Measurements from ENCODE around the gene FNTB.

The FNTB gene

DNA sequence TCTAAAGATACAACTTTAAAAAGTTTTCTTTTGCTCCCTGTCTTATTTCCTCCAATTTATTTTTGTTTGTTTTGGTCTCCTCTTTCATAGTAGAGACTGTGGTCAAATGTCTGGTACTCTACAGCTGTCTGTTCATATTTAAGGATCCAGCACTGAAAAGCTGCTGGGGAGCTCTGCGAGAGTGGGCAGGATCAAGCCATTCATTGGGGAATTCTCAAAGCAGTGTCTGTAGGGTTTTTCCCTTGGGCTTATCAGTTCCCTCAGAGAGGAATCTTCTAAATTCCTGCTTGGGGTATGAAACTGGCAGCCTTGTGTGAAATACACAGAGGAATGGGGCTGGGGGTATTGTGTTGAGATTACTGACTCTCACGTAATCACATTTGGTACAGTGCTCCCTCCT, 52.3 kb downstream of the FNTB start:
- H3K27me3 Mint-ChIP-seq, result no peaks in the 10 kb centered on the region
- H3K9me3 Mint-ChIP-seq, result no peaks in the 10 kb centered on the region
- DNase-seq (ENCODE audit: low spot score in 2 of 2) (no peak), ATAC-seq (replicated peaks; ENCODE audit: extremely low read depth, poor library complexity, severe bottlenecking) (no peak)
- no peak overlapping the region for H3K4me3 Mint-ChIP-seq
- no peak overlapping the region for H3K27ac Mint-ChIP-seq (ENCODE audit: low read depth)
- no peaks in the 10 kb centered on the region for H3K4me1 Mint-ChIP-seq
- peaks cover 8% of the 10 kb centered on the region for H3K36me3 Mint-ChIP-seq (ENCODE audit: insufficient read depth)

GRCh38 chr14:65040666-65041433, 54.2 kb downstream of the FNTB start:
- DNase-seq (ENCODE audit: low spot score in 2 of 2), result no peak
- no peaks in the 10 kb centered on the region for H3K27me3 Mint-ChIP-seq
- H3K4me3 Mint-ChIP-seq, result no peak overlapping the region
- no peak for ATAC-seq (replicated peaks; ENCODE audit: extremely low read depth, poor library complexity, severe bottlenecking)
- no peak overlapping the region for H3K27ac Mint-ChIP-seq (ENCODE audit: low read depth)
- H3K36me3 Mint-ChIP-seq (ENCODE audit: insufficient read depth), result peaks cover 8% of the 10 kb centered on the region
- H3K9me3 Mint-ChIP-seq, result no peaks in the 10 kb centered on the region
- no peaks in the 10 kb centered on the region for H3K4me1 Mint-ChIP-seq

DNA sequence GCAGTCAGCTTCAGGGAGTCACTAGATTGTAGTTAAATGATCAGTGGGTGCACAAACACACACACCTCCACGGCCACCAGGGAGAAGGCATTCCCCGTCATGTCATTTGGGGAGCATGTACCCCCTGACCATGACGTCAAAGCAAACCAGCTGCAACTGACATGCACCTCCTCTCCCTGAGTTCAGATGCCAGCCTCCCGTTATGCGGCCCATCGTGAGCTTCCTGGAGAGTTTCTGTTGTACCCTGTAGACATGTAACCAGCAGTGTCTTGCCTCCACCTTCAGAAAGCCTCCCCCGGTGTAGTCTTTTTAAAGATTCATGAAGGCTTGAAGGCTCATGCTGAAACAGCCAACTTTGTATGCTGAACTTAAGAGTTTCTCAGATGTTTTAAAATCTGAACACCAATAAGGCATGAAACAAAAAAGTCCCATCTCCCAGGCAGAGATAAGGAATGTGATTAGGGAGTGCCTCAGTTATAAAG, 54.8 kb downstream of the FNTB start:
- no peaks in the 10 kb centered on the region for H3K27me3 Mint-ChIP-seq
- H3K27ac Mint-ChIP-seq (ENCODE audit: low read depth), result no peak overlapping the region
- no peak overlapping the region for H3K4me3 Mint-ChIP-seq
- no peak for ATAC-seq (replicated peaks; ENCODE audit: extremely low read depth, poor library complexity, severe bottlenecking)
- H3K4me1 Mint-ChIP-seq, result no peaks in the 10 kb centered on the region
- peaks cover 12% of the 10 kb centered on the region for H3K36me3 Mint-ChIP-seq (ENCODE audit: insufficient read depth)
- no peak for DNase-seq (ENCODE audit: low spot score in 2 of 2)
- H3K9me3 Mint-ChIP-seq, result no peaks in the 10 kb centered on the region

- peaks cover 2% of the 10 kb centered on the region for H3K4me1 Mint-ChIP-seq
- peaks cover 13% of the 10 kb centered on the region for H3K36me3 Mint-ChIP-seq (ENCODE audit: insufficient read depth)
- no peak overlapping the region for H3K27ac Mint-ChIP-seq (ENCODE audit: low read depth)
- H3K9me3 Mint-ChIP-seq, result no peaks in the 10 kb centered on the region
- ATAC-seq (replicated peaks; ENCODE audit: extremely low read depth, poor library complexity, severe bottlenecking), result no peak
- no peak overlapping the region for H3K4me3 Mint-ChIP-seq
- DNase-seq (ENCODE audit: low spot score in 2 of 2), result no peak
- no peaks in the 10 kb centered on the region for H3K27me3 Mint-ChIP-seq
Observed at GRCh38 chr14:65042296-65042695, 55.6 kb downstream of the FNTB start.

DNA sequence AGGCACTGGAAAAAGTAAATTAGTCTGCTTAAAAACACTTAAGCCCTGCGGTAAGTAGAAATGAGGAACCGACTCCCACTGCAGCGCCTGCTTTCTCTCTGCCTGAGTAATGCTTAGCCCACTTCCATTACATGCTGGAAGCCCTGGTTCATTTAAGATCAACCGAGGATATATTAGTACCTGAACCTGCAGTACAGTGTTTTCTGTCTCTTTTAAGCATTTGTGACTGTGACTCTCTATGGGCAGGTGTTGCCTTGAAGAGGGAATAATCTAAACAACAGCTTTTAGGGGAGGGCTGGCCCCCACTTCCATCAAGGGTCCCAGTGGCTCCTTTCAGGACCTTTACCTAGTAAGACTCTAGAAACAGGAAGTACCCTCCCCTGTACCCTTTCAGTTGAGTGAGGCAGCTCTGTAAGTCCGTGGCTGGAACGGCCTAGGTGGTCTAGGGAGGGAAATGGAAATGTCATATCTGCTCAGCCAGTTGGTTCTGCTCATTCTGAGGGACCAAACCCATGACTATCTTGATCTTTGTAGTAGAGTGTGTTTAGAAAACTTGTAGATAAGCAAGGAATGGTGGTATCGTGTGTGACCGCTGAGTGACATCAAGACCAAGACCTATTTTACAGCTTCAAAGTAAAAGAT, 56.2 kb downstream of the FNTB start:
- ATAC-seq (replicated peaks; ENCODE audit: extremely low read depth, poor library complexity, severe bottlenecking), result no peak
- Mint-ChIP-seq H3K36me3 (ENCODE audit: insufficient read depth) (peaks cover 13% of the 10 kb centered on the region), H3K27ac (ENCODE audit: low read depth) (no peak overlapping the region), H3K9me3 (no peaks in the 10 kb centered on the region), H3K4me1 (peaks cover 8% of the 10 kb centered on the region), H3K4me3 (no peak overlapping the region), H3K27me3 (no peaks in the 10 kb centered on the region)
- DNase-seq (ENCODE audit: low spot score in 2 of 2), result no peak

- Mint-ChIP-seq H3K9me3 (no peaks in the 10 kb centered on the region), H3K36me3 (ENCODE audit: insufficient read depth) (peaks cover 13% of the 10 kb centered on the region), H3K27me3 (no peaks in the 10 kb centered on the region), H3K4me3 (no peak overlapping the region), H3K4me1 (peaks cover 9% of the 10 kb centered on the region), H3K27ac (ENCODE audit: low read depth) (no peak overlapping the region)
- DNase-seq (ENCODE audit: low spot score in 2 of 2), result no peak
- ATAC-seq (replicated peaks; ENCODE audit: extremely low read depth, poor library complexity, severe bottlenecking), result no peak
Observed at GRCh38 chr14:65043893-65044595, 57.3 kb downstream of the FNTB start.

DNA sequence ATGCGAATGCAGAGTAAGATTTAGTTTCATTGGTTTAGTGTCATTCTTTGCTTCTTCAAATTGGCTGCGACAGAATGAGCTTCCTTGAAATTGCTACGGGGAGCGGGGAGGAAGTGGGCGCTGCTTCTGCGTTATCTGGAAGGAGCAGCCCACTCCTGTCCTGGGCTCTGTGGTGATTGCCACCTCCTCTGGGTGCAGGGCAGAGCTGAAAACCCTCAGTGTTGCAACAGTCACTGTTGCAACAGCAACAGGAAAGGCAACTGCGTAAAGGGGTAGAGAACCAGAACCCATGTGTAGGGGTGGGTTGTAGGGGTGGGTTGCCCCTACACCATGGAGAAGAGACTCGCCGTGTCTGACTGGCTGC, 57.9 kb downstream of the FNTB start:
- no peaks in the 10 kb centered on the region for H3K27me3 Mint-ChIP-seq
- H3K4me1 Mint-ChIP-seq, result peaks cover 9% of the 10 kb centered on the region
- DNase-seq (ENCODE audit: low spot score in 2 of 2) (no peak), ATAC-seq (replicated peaks; ENCODE audit: extremely low read depth, poor library complexity, severe bottlenecking) (no peak)
- peaks cover 13% of the 10 kb centered on the region for H3K36me3 Mint-ChIP-seq (ENCODE audit: insufficient read depth)
- no peak overlapping the region for H3K27ac Mint-ChIP-seq (ENCODE audit: low read depth)
- no peaks in the 10 kb centered on the region for H3K9me3 Mint-ChIP-seq
- H3K4me3 Mint-ChIP-seq, result no peak overlapping the region

GRCh38 chr14:65045006-65045405, 58.3 kb downstream of the FNTB start:
- no peaks in the 10 kb centered on the region for H3K9me3 Mint-ChIP-seq

GRCh38 chr14:65045709-65046108, 59.0 kb downstream of the FNTB start:
- peaks cover 9% of the 10 kb centered on the region for H3K4me1 Mint-ChIP-seq
- DNase-seq (ENCODE audit: low spot score in 2 of 2), result no peak
- no peak overlapping the region for H3K4me3 Mint-ChIP-seq
- H3K27ac Mint-ChIP-seq (ENCODE audit: low read depth), result no peak overlapping the region
- ATAC-seq (replicated peaks; ENCODE audit: extremely low read depth, poor library complexity, severe bottlenecking), result no peak
- H3K9me3 Mint-ChIP-seq, result no peaks in the 10 kb centered on the region
- no peaks in the 10 kb centered on the region for H3K27me3 Mint-ChIP-seq
- H3K36me3 Mint-ChIP-seq (ENCODE audit: insufficient read depth), result peaks cover 11% of the 10 kb centered on the region

More at GRCh38 chr14:65045006-65045405, 58.3 kb downstream of the FNTB start:
- ATAC-seq (replicated peaks; ENCODE audit: extremely low read depth, poor library complexity, severe bottlenecking) (no peak), DNase-seq (ENCODE audit: low spot score in 2 of 2) (no peak)
- Mint-ChIP-seq H3K27ac (ENCODE audit: low read depth) (no peak overlapping the region), H3K27me3 (no peaks in the 10 kb centered on the region), H3K4me3 (no peak overlapping the region), H3K4me1 (peaks cover 9% of the 10 kb centered on the region), H3K36me3 (ENCODE audit: insufficient read depth) (peaks cover 13% of the 10 kb centered on the region)

DNA sequence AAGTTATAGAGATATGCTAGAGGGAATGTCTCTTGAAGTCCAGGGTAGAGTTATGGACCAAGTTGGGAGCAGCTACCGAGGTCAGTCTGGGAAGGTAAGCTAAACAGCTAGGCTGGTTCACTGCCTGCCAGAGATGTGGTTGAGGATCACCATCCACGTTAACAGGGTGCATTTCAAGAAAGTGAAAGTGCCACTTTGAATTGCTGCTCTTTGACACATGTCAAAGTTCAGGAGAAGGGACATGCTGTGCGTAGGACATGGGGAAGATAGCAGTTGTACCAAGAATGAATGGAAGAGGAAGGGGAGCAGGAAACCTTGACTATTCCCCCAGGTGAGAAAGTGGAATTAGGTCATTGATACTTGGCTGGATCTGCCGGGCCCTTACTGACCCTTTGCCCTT, 66.1 kb downstream of the FNTB start:
- H3K27me3 Mint-ChIP-seq, result no peaks in the 10 kb centered on the region
- no peak overlapping the region for H3K27ac Mint-ChIP-seq (ENCODE audit: low read depth)
- DNase-seq (ENCODE audit: low spot score in 2 of 2) (no peak), ATAC-seq (replicated peaks; ENCODE audit: extremely low read depth, poor library complexity, severe bottlenecking) (no peak)
- no peaks in the 10 kb centered on the region for H3K9me3 Mint-ChIP-seq
- H3K36me3 Mint-ChIP-seq (ENCODE audit: insufficient read depth), result peaks cover 8% of the 10 kb centered on the region
- H3K4me1 Mint-ChIP-seq, result peaks cover 7% of the 10 kb centered on the region
- no peak overlapping the region for H3K4me3 Mint-ChIP-seq

GRCh38 chr14:65053466-65053865, 66.8 kb downstream of the FNTB start:
- no peak overlapping the region for H3K4me3 Mint-ChIP-seq
- no peak for ATAC-seq (replicated peaks; ENCODE audit: extremely low read depth, poor library complexity, severe bottlenecking)
- H3K27ac Mint-ChIP-seq (ENCODE audit: low read depth), result no peak overlapping the region
- H3K4me1 Mint-ChIP-seq, result peaks cover 5% of the 10 kb centered on the region
- H3K27me3 Mint-ChIP-seq, result no peaks in the 10 kb centered on the region
- peaks cover 8% of the 10 kb centered on the region for H3K36me3 Mint-ChIP-seq (ENCODE audit: insufficient read depth)
- H3K9me3 Mint-ChIP-seq, result no peaks in the 10 kb centered on the region
- DNase-seq (ENCODE audit: low spot score in 2 of 2), result no peak

GRCh38 chr14:65054471-65055085, 67.9 kb downstream of the FNTB start:
- H3K4me1 Mint-ChIP-seq, result peaks cover 5% of the 10 kb centered on the region
- no peak overlapping the region for H3K27ac Mint-ChIP-seq (ENCODE audit: low read depth)
- ATAC-seq (replicated peaks; ENCODE audit: extremely low read depth, poor library complexity, severe bottlenecking), result no peak
- no peaks in the 10 kb centered on the region for H3K27me3 Mint-ChIP-seq
- H3K4me3 Mint-ChIP-seq, result no peak overlapping the region
- DNase-seq (ENCODE audit: low spot score in 2 of 2), result no peak
- no peaks in the 10 kb centered on the region for H3K9me3 Mint-ChIP-seq
- peaks cover 8% of the 10 kb centered on the region for H3K36me3 Mint-ChIP-seq (ENCODE audit: insufficient read depth)

Data from central memory CD8-positive, alpha-beta T cell (primary cell).